H1 (cell line): ENCODE results near the gene TRHDE. TPM values are rescaled to one million over a fixed set of nuclear protein-coding genes. Genes with fewer than 3 reads are reported as not detected.

Source experiments
- CTCF ChIA-PET: fragments of 300-600 bp; sonication (Branson Sonifier 250); formaldehyde crosslinking; loops from one replicate; lab custom pipeline; 2021; ENCODE audit not compliant: partially characterized antibody; lab: Charles Lee
- POLR2A ChIA-PET: fragments of 300-600 bp; sonication (Branson Sonifier 250); formaldehyde crosslinking; loops from one replicate; lab custom pipeline; 2021; ENCODE audit warnings: inconsistent platforms; ENCODE audit not compliant: partially characterized antibody; lab: Charles Lee
- DNase-seq, 2 experiments: peaks; one replicate each; pipeline versions ENCODE4 v3.0.0 to v3.0.0-alpha.2; 2010 to 2022; ENCODE audit warnings: low spot score in 2 of 2, low read depth in 1 of 2, mixed read lengths in 1 of 2
- FAIRE-seq: peaks from 2 replicates; lab custom pipeline; 2011; peaks lifted over from hg19 to GRCh38; lab: Jason Lieb, UNC
- H2AFZ ChIP-seq: 2 replicates; pipeline ENCODE4 v1.8.1; 2012; ENCODE audit warnings: low read length, inconsistent platforms
- H2AK5ac ChIP-seq: 2 replicates; pipeline ENCODE4 v1.6.1; 2013; ENCODE audit warnings: low read depth, low read length
- H2BK120ac ChIP-seq: replicated peaks from 2 replicates; pipeline ENCODE3; 2013; ENCODE audit warnings: low read depth, low read length, inconsistent platforms
- H2BK12ac ChIP-seq: 2 replicates; pipeline ENCODE4 v1.6.1; 2013; ENCODE audit warnings: low read depth, low read length
- H2BK15ac ChIP-seq: 2 replicates; pipeline ENCODE4 v1.6.1; 2013; ENCODE audit warnings: low read length
- H2BK20ac ChIP-seq: 2 replicates; pipeline ENCODE4 v1.6.1; 2013; ENCODE audit warnings: low read length
- H2BK5ac ChIP-seq: 2 replicates; pipeline ENCODE4 v1.6.1; 2013; ENCODE audit warnings: low read depth, low read length
- H3K14ac ChIP-seq: 2 replicates; pipeline ENCODE4 v1.6.1; 2013; ENCODE audit warnings: inconsistent platforms; ENCODE audit not compliant: insufficient read length
- H3K18ac ChIP-seq: 2 replicates; pipeline ENCODE4 v1.6.1; 2013; ENCODE audit warnings: low read length; ENCODE audit errors: extremely low read depth
- H3K23ac ChIP-seq: 2 replicates; pipeline ENCODE4 v1.6.1; 2013; ENCODE audit warnings: inconsistent platforms; ENCODE audit not compliant: insufficient read length
- H3K23me2 ChIP-seq: 2 replicates; pipeline ENCODE4 v1.6.1; 2013; ENCODE audit warnings: low read depth, low read length
- H3K27ac ChIP-seq: 2 replicates; pipeline ENCODE4 v1.6.1; 2011; ENCODE audit warnings: low read depth, low read length, inconsistent platforms
- H3K27me3 ChIP-seq, 4 experiments: replicated peaks in 1 of 4; 1 replicate in 1 of 4; 2 replicates in 3 of 4; pipeline versions ENCODE4 v1.6.1 to v1.8.1; 2011 to 2013; ENCODE audit warnings: low read length in 3 of 4, mild to moderate bottlenecking in 3 of 4, inconsistent platforms in 2 of 4, mixed read lengths in 2 of 4, moderate library complexity in 1 of 4; ENCODE audit not compliant: control insufficient read depth in 3 of 4, insufficient read depth in 3 of 4; ENCODE audit errors: extremely low read depth in 1 of 4
- H3K36me3 ChIP-seq, 4 experiments: 2 replicates each; pipeline versions ENCODE4 v1.6.1 to v1.8.1; 2011 to 2013; ENCODE audit warnings: mild to moderate bottlenecking in 4 of 4, low read length in 3 of 4, moderate library complexity in 2 of 4, control low read depth in 1 of 4, inconsistent platforms in 1 of 4; ENCODE audit not compliant: insufficient read depth in 4 of 4, control insufficient read depth in 2 of 4
- H3K4ac ChIP-seq: replicated peaks from 2 replicates; pipeline ENCODE3; 2013; ENCODE audit warnings: low read length, low read depth, mixed read lengths, inconsistent platforms; ENCODE audit not compliant: insufficient read length
- H3K4me1 ChIP-seq, 4 experiments: replicated peaks in 1 of 4; 1 replicate in 1 of 4; 2 replicates in 3 of 4; pipeline versions ENCODE4 v1.6.1 to v1.8.1; 2011 to 2013; ENCODE audit warnings: low read length in 3 of 4, inconsistent platforms in 2 of 4, mixed read lengths in 1 of 4; ENCODE audit not compliant: insufficient read depth in 4 of 4, control insufficient read depth in 3 of 4
- H3K4me2 ChIP-seq, 2 experiments: 2 replicates each; pipeline versions ENCODE4 v1.6.1 to v1.8.1; 2011 to 2013; ENCODE audit warnings: low read depth in 2 of 2, low read length in 2 of 2, control low read depth in 1 of 2, inconsistent platforms in 1 of 2, mild to moderate bottlenecking in 1 of 2; ENCODE audit not compliant: insufficient read depth in 1 of 2
- H3K4me3 ChIP-seq, 4 experiments: fragments of 200-600, 300-600 bp in 1 of 4; sonication (generic), shearing (Covaris generic), sonication (Bioruptor Twin) in 1 of 4; 2 replicates each; pipeline versions ENCODE4 v1.5.1 to v1.8.1; 2011 to 2016; ENCODE audit warnings: low read length in 4 of 4, low read depth in 3 of 4, control low read depth in 2 of 4, inconsistent platforms in 2 of 4, mild to moderate bottlenecking in 2 of 4, mixed read lengths in 1 of 4, moderate library complexity in 1 of 4; ENCODE audit not compliant: insufficient read depth in 2 of 4; ENCODE audit errors: extremely low read depth in 1 of 4
- H3K56ac ChIP-seq: replicated peaks from 2 replicates; pipeline ENCODE3; 2013; ENCODE audit warnings: low read depth, mild to moderate bottlenecking, mixed read lengths, low read length, inconsistent platforms; ENCODE audit not compliant: insufficient read length
- H3K79me1 ChIP-seq: 2 replicates; pipeline ENCODE4 v1.6.1; 2013; ENCODE audit warnings: low read depth, low read length, control low read depth
- H3K79me2 ChIP-seq, 2 experiments: 2 replicates each; pipeline versions ENCODE4 v1.6.1 to v1.8.1; 2012 to 2013; ENCODE audit warnings: low read length in 2 of 2, mild to moderate bottlenecking in 2 of 2, inconsistent platforms in 1 of 2; ENCODE audit not compliant: insufficient read depth in 2 of 2, control insufficient read depth in 1 of 2
- H3K9ac ChIP-seq, 4 experiments: replicated peaks in 1 of 4; 1 replicate in 1 of 4; 2 replicates in 3 of 4; pipeline versions ENCODE4 v1.6.1 to v1.8.1; 2011 to 2013; ENCODE audit warnings: low read depth in 3 of 4, low read length in 3 of 4, control low read depth in 2 of 4, mild to moderate bottlenecking in 2 of 4, moderate library complexity in 2 of 4, inconsistent platforms in 1 of 4; ENCODE audit errors: extremely low read depth in 1 of 4
- H3K9me3 ChIP-seq, 2 experiments: 2 replicates each; pipeline versions ENCODE4 v1.6.1 to v1.8.1; 2012 to 2013; ENCODE audit warnings: mild to moderate bottlenecking in 2 of 2, moderate library complexity in 2 of 2, control low read depth in 1 of 2, inconsistent platforms in 1 of 2, low read depth in 1 of 2, low read length in 1 of 2, mixed read lengths in 1 of 2; ENCODE audit not compliant: insufficient read depth in 2 of 2
- H4K20me1 ChIP-seq, 2 experiments: replicated peaks in 1 of 2; 2 replicates each; pipeline versions ENCODE3 to v1.8.1; 2011 to 2013; ENCODE audit warnings: inconsistent platforms in 2 of 2, low read length in 2 of 2, mild to moderate bottlenecking in 1 of 2; ENCODE audit not compliant: insufficient read depth in 2 of 2, control insufficient read depth in 1 of 2
- H4K5ac ChIP-seq: 2 replicates; pipeline ENCODE4 v1.6.1; 2013; ENCODE audit warnings: low read length, low read depth, mixed read lengths, inconsistent platforms; ENCODE audit not compliant: insufficient read length
- H4K8ac ChIP-seq: 2 replicates; pipeline ENCODE4 v1.8.0; 2013; ENCODE audit warnings: mild to moderate bottlenecking, moderate library complexity, low read length, inconsistent platforms; ENCODE audit not compliant: insufficient read depth; ENCODE audit errors: extremely low read depth
- H4K91ac ChIP-seq: replicated peaks from 2 replicates; pipeline ENCODE3; 2013; ENCODE audit warnings: low read length, mixed read lengths, inconsistent platforms; ENCODE audit not compliant: insufficient read length
- CBX8 ChIP-seq: fragments of 300-800, 300-1000 bp; sonication (generic); IDR thresholded peaks from 2 replicates; pipeline ENCODE4 v1.7.1; 2016; ENCODE audit warnings: low read depth, low read length, borderline replicate concordance
- CEBPB ChIP-seq: IDR thresholded peaks from 2 replicates; pipeline ENCODE4 v1.6.1; 2012; ENCODE audit warnings: low read depth, low read length
- CTBP2 ChIP-seq: IDR thresholded peaks from 2 replicates; pipeline ENCODE4 v1.7.0; 2011; ENCODE audit warnings: borderline replicate concordance, mild to moderate bottlenecking, moderate library complexity, mixed read lengths, low read length; ENCODE audit not compliant: insufficient read depth, insufficient read length
- E2F6 ChIP-seq: IDR thresholded peaks from 2 replicates; pipeline ENCODE4 v1.6.1; 2012; ENCODE audit warnings: inconsistent platforms
- GTF2F1 ChIP-seq: IDR thresholded peaks from 2 replicates; pipeline ENCODE4 v1.6.1; 2012; ENCODE audit warnings: low read depth, low read length, improper control_type of control experiment, borderline replicate concordance
- JUND ChIP-seq: IDR thresholded peaks from 2 replicates; pipeline ENCODE4 v1.6.1; 2011; ENCODE audit warnings: mild to moderate bottlenecking, improper control_type of control experiment, low read length
- KDM1A ChIP-seq: fragments of 200-600, 300-600 bp; sonication (generic); IDR thresholded peaks from 2 replicates; pipeline ENCODE4 v1.7.1; 2016; ENCODE audit warnings: mild to moderate bottlenecking, low read length, borderline replicate concordance
- KDM5A ChIP-seq: fragments of 200-600 bp; IDR thresholded peaks from 2 replicates; pipeline ENCODE4 v1.7.1; 2012; ENCODE audit warnings: mild to moderate bottlenecking, low read length, inconsistent platforms, mixed read lengths
- RBBP5 ChIP-seq: IDR thresholded peaks from 2 replicates; pipeline ENCODE4 v1.7.1; 2012; ENCODE audit warnings: low read depth, mild to moderate bottlenecking, inconsistent platforms, low read length, moderate library complexity, borderline replicate concordance
- RFX5 ChIP-seq: IDR thresholded peaks from 2 replicates; pipeline ENCODE4 v1.6.1; 2011; ENCODE audit warnings: low read depth, low read length, improper control_type of control experiment, borderline replicate concordance
- SIN3A ChIP-seq, 2 experiments: IDR thresholded peaks in 1 of 2; conservative IDR thresholded peaks in 1 of 2; 2 replicates each; pipeline ENCODE4 v1.6.1; 2011 to 2012; ENCODE audit warnings: low read length in 2 of 2, improper control_type of control experiment in 1 of 2, low read depth in 1 of 2, mild to moderate bottlenecking in 1 of 2
- SP2 ChIP-seq: IDR thresholded peaks from 2 replicates; pipeline ENCODE4 v1.6.1; 2012; ENCODE audit warnings: mild to moderate bottlenecking, low read length, inconsistent platforms
- SP4 ChIP-seq: IDR thresholded peaks from 2 replicates; pipeline ENCODE4 v1.6.1; 2012; ENCODE audit warnings: low read length, inconsistent platforms
- TAF1 ChIP-seq: IDR thresholded peaks from 2 replicates; pipeline ENCODE4 v1.6.1; 2011; ENCODE audit warnings: mild to moderate bottlenecking, low read depth, low read length
- polyA plus RNA-seq, 7 experiments: library from polyadenylated mRNA; depleted of rRNA in 3 of 7; stranded (reverse) in 5 of 7; unstranded in 2 of 7; fragments of >200 nt in 5 of 7; fragments of 200-250 nt in 2 of 7; gene quantifications; 1 replicate in 5 of 7; 2 replicates in 1 of 7; 4 replicates in 1 of 7; pipeline versions ENCODE4 v1.2.1 to v1.2.3, GENCODE V29; 2011 to 2013; ENCODE audit warnings: missing spikeins in 2 of 7, mixed read lengths in 2 of 7
- total RNA-seq: library from RNA; stranded (reverse); fragmentation: NEBNext Ultra II Directional; extraction: Animal tissue kit (Norgen Biotek cat#: 25700); gene quantifications from 2 replicates; pipeline ENCODE4 v1.2.1, GENCODE V29; 2021

TRHDE gene
- total and polyA plus RNA-seq, 2 of the 8 experiments (the other 6 are each of a cell fraction or from before 2014, with no cell fraction given), result 1.3 to 5.0 TPM

DNA sequence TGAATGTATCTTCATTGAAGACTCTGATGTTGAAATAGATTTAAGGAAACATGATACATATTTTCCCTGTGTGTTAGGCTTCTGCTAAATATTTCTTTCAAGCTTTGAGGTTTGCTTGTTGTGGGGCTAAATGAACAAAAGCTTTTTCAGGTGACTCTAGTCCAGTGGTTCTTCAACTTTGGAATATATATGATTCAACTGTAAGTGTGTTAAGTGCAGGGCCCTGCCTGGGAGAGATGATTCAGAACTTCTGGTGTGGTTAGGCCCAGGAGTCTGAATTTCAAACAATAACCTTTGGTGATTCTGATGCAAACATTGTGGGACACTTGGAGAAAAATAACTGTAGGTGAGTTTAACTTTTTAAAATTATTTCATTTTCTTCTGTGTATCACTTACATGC lies 93.0 kb downstream of the TRHDE start:
- no peak overlapping the region for H3K4ac ChIP-seq
- no peak for DNase-seq
- no peaks in the 10 kb centered on the region for H3K27me3 ChIP-seq
- no peak overlapping the region for H2BK5ac ChIP-seq
- H3K79me2 ChIP-seq, result no peaks in the 10 kb centered on the region
- H3K27ac ChIP-seq, result no peak overlapping the region
- no peak overlapping the region for H3K4me2 ChIP-seq
- H3K56ac ChIP-seq, result no peak overlapping the region
- H3K79me1 ChIP-seq, result no peaks in the 10 kb centered on the region
- H4K5ac ChIP-seq, result no peak overlapping the region
- H3K23me2 ChIP-seq, result no peaks in the 10 kb centered on the region
- ChIA-PET CTCF (interaction anchor here (1.2 kb wide), 1 partner anchor 19 kb away, joined by 3 read pairs; no protein-coding TSS in a partner anchor), POLR2A (no interaction called here)
- TF ChIP-seq RBBP5, result no peak
- no peak for TF ChIP-seq SP2
- no peak for TF ChIP-seq E2F6
- TF ChIP-seq CEBPB, result no peak
- TF ChIP-seq CTBP2, result no peak
- TF ChIP-seq TAF1, result no peak
- TF ChIP-seq CBX8, result no peak
- no peak for TF ChIP-seq RFX5
- TF ChIP-seq JUND, result no peak
- no peak for TF ChIP-seq SIN3A (conservative IDR thresholded peaks at IDR 0.05 in 1 of 2, IDR thresholded peaks at IDR 0.05 in 1 of 2; ENCODE audit: low read depth in 1 of 2, low read length in 2 of 2)
- TF ChIP-seq KDM1A, result no peak
- no peak for TF ChIP-seq GTF2F1
- no peak for TF ChIP-seq KDM5A
- TF ChIP-seq SP4, result no peak
- H3K14ac ChIP-seq, result no peak overlapping the region
- H4K20me1 ChIP-seq, result no peaks in the 10 kb centered on the region
- no peak overlapping the region for H3K18ac ChIP-seq
- no peak overlapping the region for H3K4me3 ChIP-seq
- H2AK5ac ChIP-seq, result no peak overlapping the region
- FAIRE-seq, result no peak
- H2AFZ ChIP-seq, result no peak overlapping the region
- H4K91ac ChIP-seq, result no peak overlapping the region
- H4K8ac ChIP-seq, result no peak overlapping the region
- no peak overlapping the region for H2BK120ac ChIP-seq
- no peak overlapping the region for H2BK12ac ChIP-seq
- no peak overlapping the region for H2BK20ac ChIP-seq
- H3K9ac ChIP-seq, result no peak overlapping the region
- no peaks in the 10 kb centered on the region for H3K9me3 ChIP-seq
- H3K23ac ChIP-seq, result no peak overlapping the region
- no peaks in the 10 kb centered on the region for H3K36me3 ChIP-seq
- H2BK15ac ChIP-seq, result no peak overlapping the region
- H3K4me1 ChIP-seq, result no peaks in the 10 kb centered on the region
